GM12878 (cell line): ENCODE measurements around the gene TMEM179B. TPM values are rescaled to one million over a fixed set of nuclear protein-coding genes. Genes with fewer than 3 reads are reported as not detected.

Experiments used
- ATAC-seq: fragments of 200-7000 bp; cut with Tn5 transposase; 3 replicates; pipeline ENCODE4 v1.9.1; 2020; ENCODE audit warnings: mild to moderate bottlenecking, moderate library complexity
- BruUV-seq: library from RNA; stranded (reverse); fragments of 400-500 nt; replicated peaks from 2 replicates; lab custom pipeline; 2021; lab: Mats Ljungman, UMichigan
- CTCF ChIA-PET: fragments of 300-600 bp; sonication (Branson Sonifier 250); formaldehyde crosslinking; extraction: SDS; loops from one replicate; lab custom pipeline; 2021; ENCODE audit warnings: inconsistent platforms; lab: Yijun Ruan, JAX
- POLR2A ChIA-PET: fragments of 350-600 bp; formaldehyde crosslinking; extraction: SDS; loops from one replicate; lab custom pipeline; 2021; ENCODE audit warnings: inconsistent platforms; lab: Charles Lee
- RAD21 ChIA-PET: fragments of 300-600 bp; sonication (Branson Sonifier 250); formaldehyde crosslinking; loops from one replicate; lab custom pipeline; 2023; ENCODE audit warnings: antibody characterized with exemption; ENCODE audit not compliant: unreplicated experiment; lab: Charles Lee
- SMC1A ChIA-PET: fragments of 300-600 bp; sonication (Branson Sonifier 250); formaldehyde crosslinking; loops from one replicate; lab custom pipeline; 2023; ENCODE audit not compliant: unreplicated experiment, uncharacterized antibody; lab: Charles Lee
- DNase-seq: peaks from one replicate; pipeline ENCODE4 v3.0.0-alpha.2; 2011; ENCODE audit warnings: low read depth, low spot score
- FAIRE-seq: peaks from 3 replicates; lab custom pipeline; 2011; peaks lifted over from hg19 to GRCh38; lab: Jason Lieb, UNC
- H2AFZ ChIP-seq: 2 replicates; pipeline ENCODE4 v1.6.0; 2011; ENCODE audit warnings: low read depth, low read length, control low read depth; ENCODE audit not compliant: control insufficient read depth
- H3K27ac ChIP-seq: 2 replicates; pipeline ENCODE4 v1.5.1; 2011; ENCODE audit warnings: control low read depth; ENCODE audit not compliant: control insufficient read depth, insufficient read depth
- H3K27me3 ChIP-seq, 2 experiments: replicated peaks in 1 of 2; 2 replicates each; pipeline versions ENCODE4 v1.6.0 to v1.6.1; 2011; ENCODE audit warnings: low read length in 1 of 2; ENCODE audit not compliant: control insufficient read depth in 2 of 2, insufficient read depth in 2 of 2
- H3K36me3 ChIP-seq, 2 experiments: 2 replicates each; pipeline ENCODE4 v1.5.1; 2011; ENCODE audit warnings: low read length in 1 of 2; ENCODE audit not compliant: control insufficient read depth in 2 of 2, insufficient read depth in 2 of 2
- H3K4me1 ChIP-seq: 2 replicates; pipeline ENCODE4 v1.6.1; 2011; ENCODE audit warnings: mild to moderate bottlenecking, low read length, moderate library complexity, mixed read lengths; ENCODE audit not compliant: control insufficient read depth, insufficient read depth
- H3K4me2 ChIP-seq: 2 replicates; pipeline ENCODE4 v1.6.0; 2011; ENCODE audit warnings: control low read depth; ENCODE audit not compliant: control insufficient read depth, insufficient read depth
- H3K4me3 ChIP-seq: fragments of 200-600 bp; sonication (generic); 2 replicates; pipeline ENCODE4 v1.5.1; 2016
- H3K79me2 ChIP-seq: 2 replicates; pipeline ENCODE4 v1.6.0; 2011; ENCODE audit warnings: low read length; ENCODE audit not compliant: control insufficient read depth, insufficient read depth
- H3K9ac ChIP-seq: 2 replicates; pipeline ENCODE4 v1.8.0; 2011; ENCODE audit warnings: low read length, control low read depth, mixed read lengths; ENCODE audit not compliant: control insufficient read depth, insufficient read depth
- H3K9me3 ChIP-seq: replicated peaks from 3 replicates; pipeline ENCODE4 v1.5.1; 2011; ENCODE audit warnings: mild to moderate bottlenecking, low read length; ENCODE audit not compliant: control insufficient read depth, insufficient read depth
- H4K20me1 ChIP-seq: 2 replicates; pipeline ENCODE4 v1.6.0; 2011; ENCODE audit not compliant: control insufficient read depth, insufficient read depth
- CREM ChIP-seq: IDR thresholded peaks from 2 replicates; pipeline ENCODE4 v1.6.1; 2014; ENCODE audit warnings: antibody characterized with exemption, low read depth
- HDGF ChIP-seq: fragments of 450-650 bp; IDR thresholded peaks from 2 replicates; pipeline ENCODE4 v1.6.1; 2016; ENCODE audit warnings: antibody characterized with exemption
- LARP7 ChIP-seq: fragments of 450-650 bp; IDR thresholded peaks from 2 replicates; pipeline ENCODE4 v1.6.1; 2017; ENCODE audit warnings: mild to moderate bottlenecking
- MXI1 ChIP-seq: fragments of 150-350 bp; IDR thresholded peaks from 2 replicates; pipeline ENCODE4 v1.6.1; 2011; ENCODE audit warnings: low read depth, mild to moderate bottlenecking, inconsistent platforms, low read length, improper control_type of control experiment
- PML ChIP-seq: IDR thresholded peaks from 2 replicates; pipeline ENCODE4 v1.6.1; 2012; ENCODE audit warnings: low read length, inconsistent platforms
- SIX5 ChIP-seq: IDR thresholded peaks from 2 replicates; pipeline ENCODE4 v1.6.1; 2011; ENCODE audit warnings: mild to moderate bottlenecking, low read depth, low read length, moderate library complexity; ENCODE audit not compliant: severe bottlenecking
- SPI1 ChIP-seq: IDR thresholded peaks from 2 replicates; pipeline ENCODE4 v1.6.1; 2011; ENCODE audit warnings: low read depth, mild to moderate bottlenecking, low read length, moderate library complexity, borderline replicate concordance; ENCODE audit not compliant: insufficient read depth
- TCF3 ChIP-seq: IDR thresholded peaks from 2 replicates; pipeline ENCODE4 v1.6.1; 2012; ENCODE audit warnings: low read depth, mild to moderate bottlenecking, low read length, borderline replicate concordance; ENCODE audit not compliant: insufficient read depth
- ZBTB4 ChIP-seq: fragments of 450-650 bp; formaldehyde crosslinking; IDR thresholded peaks from 2 replicates; pipeline ENCODE4 v1.4.0; 2022; ENCODE audit warnings: mild to moderate bottlenecking, moderate library complexity
- ZSCAN29 ChIP-seq: fragments of 450-650 bp; IDR thresholded peaks from 2 replicates; pipeline ENCODE4 v1.6.1; 2017; ENCODE audit warnings: mild to moderate bottlenecking, moderate library complexity
- WGBS: methylation state at CpG from one replicate; pipeline ENCODE4 v1.1.6; 2016; ENCODE audit warnings: low lambda C conversion rate; ENCODE audit not compliant: insufficient replicate concordance, insufficient coverage; ENCODE audit errors: missing lambda C conversion rate; 5-methylcytosine and 5-hydroxymethylcytosine counted together
- in situ Hi-C: fragments of 300-500 bp; cut with MboI; formaldehyde crosslinking; loops from 9 replicates; pipeline ENCODE4 v1.14.3; 2018; ENCODE audit warnings: mixed read lengths
- intact Hi-C: fragments of 100-400 bp; cut with micrococcal nuclease; formaldehyde crosslinking; loops from one replicate; pipeline ENCODE4 v1.14.2; 2022; ENCODE audit not compliant: unreplicated experiment
- polyA plus RNA-seq, 11 experiments: library from polyadenylated mRNA; depleted of rRNA in 4 of 11; unstranded in 6 of 11; stranded (reverse) in 5 of 11; fragments of >200 nt; fragmentation: Nextera tagmentation in 4 of 11; fragmentation: Illumina TruSeq in 1 of 11; extraction: Ambion mirVana in 4 of 11; extraction: Trizol in 1 of 11; gene quantifications; 1 replicate in 1 of 11; 2 replicates in 10 of 11; pipeline versions ENCODE4 v1.2.1 to v1.2.3, GENCODE V29; 2011 to 2016; ENCODE audit warnings: inconsistent platforms in 2 of 11, missing spikeins in 2 of 11, low read depth in 1 of 11
- total RNA-seq, 4 experiments: library from RNA; depleted of rRNA in 3 of 4; stranded (reverse); fragments of >200 nt in 3 of 4; fragmentation: Illumina TruSeq in 1 of 4; extraction: Trizol in 1 of 4; gene quantifications; 2 replicates each; pipeline versions ENCODE4 v1.2.1 to v1.2.3, GENCODE V29; 2013 to 2021
- TF ChIP-seq, protein P1 (sequence below): IDR thresholded peaks from 2 replicates; pipeline ENCODE4 v1.6.1; 2011; ENCODE audit warnings: borderline replicate concordance, low read depth, mild to moderate bottlenecking, moderate library complexity, mixed read lengths, low read length; ENCODE audit not compliant: insufficient read depth; ENCODE audit errors: extremely low read length

Gene TMEM179B
- total and polyA plus RNA-seq, 10 of the 15 experiments (the other 5 are each of a cell fraction or from before 2014, with no cell fraction given): 21.7 to 82.4 (median 42.0) TPM

DNA sequence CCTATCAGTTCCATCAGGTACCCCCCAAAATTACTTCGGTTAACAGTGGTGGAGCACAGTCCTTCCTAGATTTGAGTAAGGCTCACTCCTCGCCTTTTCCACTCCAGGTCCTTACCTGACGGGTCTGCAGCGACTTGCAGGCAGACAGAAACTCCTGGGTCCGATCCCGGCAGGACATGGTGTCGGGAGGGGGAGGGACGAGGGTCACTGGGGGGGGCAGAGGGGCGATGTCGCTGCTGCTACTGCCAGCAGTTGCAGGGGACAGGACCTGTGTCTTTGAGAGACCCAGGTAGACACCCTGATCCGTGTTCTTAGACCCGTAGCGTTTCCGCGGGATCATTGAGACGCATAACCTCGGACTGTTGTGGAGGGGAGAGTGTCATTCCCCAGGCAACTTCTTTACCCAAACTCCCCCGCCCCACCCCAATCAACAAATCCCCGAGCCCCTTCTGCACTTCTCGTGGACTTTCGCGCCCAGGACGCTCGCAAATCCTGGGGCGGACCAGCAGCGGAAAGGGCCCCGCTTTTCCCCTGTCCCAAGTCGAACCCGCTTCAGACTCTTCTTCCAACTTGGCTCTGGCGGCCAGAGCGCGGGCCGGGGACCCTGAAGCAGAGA is 43.8 kb downstream of the TMEM179B start (continued):
- TF ChIP-seq ZBTB4: no peak
- TF ChIP-seq ZSCAN29: peak; percentile 92
- TF ChIP-seq MXI1: no peak
- 0 out of 2 replicates have a peak, but pooled peaks have one; percentile 8 for TF ChIP-seq CREM
- no peak for TF ChIP-seq PML
- no peak for TF ChIP-seq HDGF

- Histone ChIP-seq H3K9ac (peak within 1 kb of the TSS; percentile 53), H3K4me2 (peak within 1 kb of the TSS; percentile 92), H4K20me1 (no peaks in the 10 kb centered on the region), H3K79me2 (peaks cover 28% of the 10 kb centered on the region), H3K9me3 (no peaks in the 10 kb centered on the region), H3K36me3 (peaks cover 21 to 25% of the 10 kb centered on the region in 2 experiments), H2AFZ (peak within 1 kb of the TSS; percentile 51), H3K4me3 (peak within 1 kb of the TSS; percentile 99), H3K27ac (peak within 1 kb of the TSS; percentile 84), H3K27me3 (no peaks in the 10 kb centered on the region), H3K4me1 (peaks cover 8% of the 10 kb centered on the region)
- BruUV-seq: TSS peak; percentile 79
- peak; percentile 93 for DNase-seq
- ATAC-seq: peak; percentile 93
- ChIA-PET CTCF (interaction anchor here (0.6 to 3.3 kb wide), 9 partner anchors 12 to 240 kb away, joined by 3 to 31 read pairs (median 3); partner anchors contain the start of genes TMEM179B and TUT1), SMC1A (interaction anchor here (0.6 to 1.9 kb wide), 8 partner anchors 9 to 1147 kb away, joined by 3 to 7 read pairs (median 4); partner anchors contain the start of gene ZBTB3), POLR2A (interaction anchor here (0.5 to 2.9 kb wide), 25 partner anchors 10 to 839 kb away, joined by 3 to 50 read pairs (median 5); partner anchors contain the start of genes C11orf98, CSKMT, NXF1 and TMEM223), RAD21 (interaction anchor here (0.7 to 2.1 kb wide), 13 partner anchors 9 to 103 kb away, joined by 3 to 12 read pairs (median 4); partner anchors contain the start of genes NXF1, TMEM179B, TMEM223 and TTC9C)
- in situ Hi-C loops: no loop called here
- intact Hi-C loops: loop anchor here (10.0 kb wide), 1 partner anchor 237 kb away; the partner anchor contains the start of gene TUT1
- peak; percentile 86 for FAIRE-seq
- WGBS: 1% methylated on average over 65 of the region's 65 CpGs
- peak; percentile 6 for TF ChIP-seq SIX5
- peak; percentile 64 for TF ChIP-seq SPI1
- TF ChIP-seq LARP7: no peak; the same call in 1 of the 2 replicates
- 0 out of 2 replicates have a peak, but pooled peaks have one; percentile 24 for TF ChIP-seq TCF3
- TF ChIP-seq ZBTB4: no peak
- TF ChIP-seq, protein P1, sequence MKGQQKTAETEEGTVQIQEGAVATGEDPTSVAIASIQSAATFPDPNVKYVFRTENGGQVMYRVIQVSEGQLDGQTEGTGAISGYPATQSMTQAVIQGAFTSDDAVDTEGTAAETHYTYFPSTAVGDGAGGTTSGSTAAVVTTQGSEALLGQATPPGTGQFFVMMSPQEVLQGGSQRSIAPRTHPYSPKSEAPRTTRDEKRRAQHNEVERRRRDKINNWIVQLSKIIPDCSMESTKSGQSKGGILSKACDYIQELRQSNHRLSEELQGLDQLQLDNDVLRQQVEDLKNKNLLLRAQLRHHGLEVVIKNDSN: peak; percentile 52
Measured at GRCh38 chr11:62831520-62832335, 44.5 kb downstream of the TMEM179B start, which contains the start of gene STX5. TSS of gene STX5 (minus strand) at chr11:62832051. CDS start at chr11:62831243, 808 bp downstream.
